Astrocyte of the spinal cord (primary cell): Measurements from ENCODE around the gene KCNE5.
"Not testable (repeated sequence)": the region's sequence is repeated elsewhere in the genome, so short reads cannot be mapped to it uniquely, and the experiment has no call there.

Experiments
- DNase-seq: peaks from one replicate; pipeline ENCODE4 v3.0.0; 2011; ENCODE audit warnings: low read depth, low spot score
- H3K4me3 ChIP-seq: 2 replicates; pipeline ENCODE4 v1.5.1; 2011; ENCODE audit warnings: low read depth, mild to moderate bottlenecking, low read length, moderate library complexity
- CTCF ChIP-seq: IDR thresholded peaks from 2 replicates; pipeline ENCODE4 v1.5.1; 2012; ENCODE audit warnings: low read depth, mild to moderate bottlenecking, low read length, inconsistent platforms
- in situ Hi-C: cut with HindIII; loops from 2 replicates; pipeline ENCODE4 v1.10.0; 2017; ENCODE audit warnings: low sequenced_read_pairs

Gene KCNE5

GRCh38 chrX:109624641-109625616 lies at the start of gene KCNE5:
Gene KCNE5 (minus strand): TSS chrX:109625172. CDS start chrX:109625020, 152 bp downstream.
- in situ Hi-C loops = no loop called here
- H3K4me3 ChIP-seq = peak within 1 kb of the TSS; percentile 12
- no peak for DNase-seq
- TF ChIP-seq CTCF = no peak

- TF ChIP-seq CTCF = no peak
- DNase-seq = no peak
- in situ Hi-C loops = no loop called here
- no peak overlapping the region for H3K4me3 ChIP-seq
Observed at GRCh38 chrX:109672239-109672638, 47.3 kb upstream of the KCNE5 start.

- DNase-seq, H3K4me3 ChIP-seq, in situ Hi-C loops: not testable (repeated sequence)
Observed at GRCh38 chrX:109671170-109671569, 46.2 kb upstream of the KCNE5 start.

- H3K4me3 ChIP-seq = no peak overlapping the region
- DNase-seq = no peak
- TF ChIP-seq CTCF = no peak
- in situ Hi-C loops = no loop called here
Observed at GRCh38 chrX:109667986-109668385, 43.0 kb upstream of the KCNE5 start.

GRCh38 chrX:109660435-109661143 lies 35.6 kb upstream of the KCNE5 start:
- TF ChIP-seq CTCF = no peak
- no peak overlapping the region for H3K4me3 ChIP-seq
- in situ Hi-C loops = no loop called here
- DNase-seq = peak; percentile 11

GRCh38 chrX:109658391-109658790 lies 33.4 kb upstream of the KCNE5 start:
- no peak for TF ChIP-seq CTCF
- in situ Hi-C loops = no loop called here
- DNase-seq = no peak

GRCh38 chrX:109657364-109657763 lies 32.4 kb upstream of the KCNE5 start:
- in situ Hi-C loops, H3K4me3 ChIP-seq, DNase-seq: not testable (repeated sequence)

More at GRCh38 chrX:109658391-109658790, 33.4 kb upstream of the KCNE5 start:
- no peak overlapping the region for H3K4me3 ChIP-seq
